NCI-H446 (cell line): ENCODE data around the gene ARFRP1.

Experiments
- DNase-seq, 2 experiments: peaks; one replicate each; lab custom pipeline; 2025; lab: John Stamatoyannopoulos, UW

ARFRP1 gene, protein sequence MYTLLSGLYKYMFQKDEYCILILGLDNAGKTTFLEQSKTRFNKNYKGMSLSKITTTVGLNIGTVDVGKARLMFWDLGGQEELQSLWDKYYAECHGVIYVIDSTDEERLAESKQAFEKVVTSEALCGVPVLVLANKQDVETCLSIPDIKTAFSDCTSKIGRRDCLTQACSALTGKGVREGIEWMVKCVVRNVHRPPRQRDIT

DNA sequence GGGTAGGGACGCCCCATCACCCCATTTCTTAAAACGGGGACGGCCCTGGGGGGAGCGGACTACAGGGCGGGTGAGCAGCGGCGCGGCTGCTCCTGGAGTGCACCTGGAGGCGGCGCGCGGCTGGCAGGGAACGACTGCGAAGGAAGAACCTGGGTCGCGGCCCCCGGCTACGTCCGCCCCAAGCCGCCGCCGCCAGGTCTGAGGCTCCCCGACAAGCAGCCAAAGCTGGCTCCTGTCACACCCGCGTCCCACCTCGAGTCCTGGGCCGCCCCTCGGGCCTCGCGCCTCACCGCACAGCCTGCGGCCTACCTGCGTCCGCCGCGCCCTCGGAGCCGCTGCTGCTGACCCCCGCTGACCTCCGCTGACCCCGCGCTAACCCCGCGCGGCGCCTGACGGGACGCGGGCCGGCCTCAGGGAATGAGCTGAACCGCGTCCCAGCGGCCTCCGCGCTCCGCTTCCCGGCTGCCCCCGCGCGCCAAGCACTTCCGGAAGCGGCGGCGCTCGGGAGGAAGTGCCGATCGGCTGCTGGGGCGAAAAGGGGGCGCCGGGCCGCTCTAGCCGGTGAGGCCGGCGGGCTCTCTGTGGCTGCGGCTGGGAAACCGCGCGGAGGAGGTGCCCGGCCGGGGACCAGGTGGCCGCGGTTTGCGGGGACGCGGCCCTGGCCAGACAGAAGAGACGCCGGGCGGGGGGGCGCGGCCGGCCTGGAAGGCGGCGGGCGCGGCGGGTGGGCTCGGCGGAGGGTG is at the start of gene ARFRP1, which contains the start of gene ZGPAT:
TSS of gene ARFRP1 (minus strand) at position 419 of the 743 bp plus-strand sequence. CDS start 885 bp downstream, outside the sequence.
TSS of gene ZGPAT (plus strand) at position 482 of the 743 bp plus-strand sequence. CDS start 542 bp downstream, outside the sequence.
- peak; percentile 30 to 76 for DNase-seq

- no peak for DNase-seq
Observed at GRCh38 chr20:63756648-63756991, 48.8 kb upstream of the ARFRP1 start.

DNA sequence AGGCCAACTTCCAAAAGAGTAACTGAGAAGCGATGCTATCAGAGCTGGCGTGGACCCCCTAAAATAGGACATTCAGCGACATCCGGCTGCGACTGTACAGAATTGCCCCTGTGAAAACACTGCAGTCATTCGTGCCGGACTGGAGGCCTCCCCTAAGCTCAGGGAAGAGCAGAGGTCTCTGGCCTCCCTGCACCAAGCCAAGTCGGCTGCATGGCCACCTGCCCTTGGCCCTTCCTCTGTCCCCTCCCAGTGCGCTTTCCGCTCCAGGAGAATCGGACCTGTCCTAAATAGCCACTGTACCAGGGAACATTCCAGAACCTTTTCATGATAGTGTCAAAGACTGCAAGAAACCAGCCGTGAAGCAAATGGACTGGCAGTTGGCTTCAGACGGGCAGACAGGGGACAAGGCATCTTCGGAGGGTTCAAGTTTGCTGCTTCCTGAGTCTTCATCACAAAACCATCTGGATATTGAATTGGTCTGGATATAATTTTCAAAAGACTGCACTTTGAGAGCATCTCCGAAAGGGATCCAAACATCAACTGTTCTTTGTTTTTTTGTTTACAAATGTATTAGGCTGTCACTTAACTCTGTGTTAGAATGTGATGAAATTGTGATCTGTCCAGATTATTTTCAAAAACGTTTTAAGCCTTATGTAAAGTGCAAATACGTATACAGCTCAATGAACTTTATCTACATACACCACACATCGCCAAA is 48.3 kb upstream of the ARFRP1 start:
- DNase-seq, result no peak

DNA sequence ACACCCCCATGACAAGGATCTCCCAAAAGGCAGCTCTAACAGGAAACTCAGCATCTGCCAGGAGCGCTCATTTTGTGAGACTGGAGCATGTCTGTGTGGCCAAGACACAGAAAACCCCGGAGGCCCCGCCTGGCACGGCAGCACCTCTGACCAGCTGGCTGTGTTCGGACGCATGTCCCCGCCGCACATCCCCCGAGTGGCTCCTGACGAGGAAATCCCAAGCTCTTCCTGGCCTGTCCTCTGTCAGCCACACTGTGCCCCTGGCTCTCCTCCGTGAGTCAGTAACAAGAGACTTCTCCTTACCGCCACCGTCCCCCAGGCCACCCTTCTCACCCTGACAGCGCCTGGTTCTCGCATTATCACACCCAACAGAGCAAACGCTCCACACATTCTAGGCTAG is 46.2 kb upstream of the ARFRP1 start:
- DNase-seq, result no peak

- no peak for DNase-seq
Observed at GRCh38 chr20:63753381-63753780, 45.6 kb upstream of the ARFRP1 start.

GRCh38 chr20:63752411-63753101 is 44.8 kb upstream of the ARFRP1 start:
- DNase-seq, result no peak

GRCh38 chr20:63751471-63752271 is 43.9 kb upstream of the ARFRP1 start:
- no peak for DNase-seq

- DNase-seq, result no peak
Observed at GRCh38 chr20:63750807-63751470, 43.2 kb upstream of the ARFRP1 start.

GRCh38 chr20:63749597-63750508 is 42.1 kb upstream of the ARFRP1 start:
- DNase-seq, result no peak

GRCh38 chr20:63748934-63749270 is 41.1 kb upstream of the ARFRP1 start:
- DNase-seq, result no peak

DNA sequence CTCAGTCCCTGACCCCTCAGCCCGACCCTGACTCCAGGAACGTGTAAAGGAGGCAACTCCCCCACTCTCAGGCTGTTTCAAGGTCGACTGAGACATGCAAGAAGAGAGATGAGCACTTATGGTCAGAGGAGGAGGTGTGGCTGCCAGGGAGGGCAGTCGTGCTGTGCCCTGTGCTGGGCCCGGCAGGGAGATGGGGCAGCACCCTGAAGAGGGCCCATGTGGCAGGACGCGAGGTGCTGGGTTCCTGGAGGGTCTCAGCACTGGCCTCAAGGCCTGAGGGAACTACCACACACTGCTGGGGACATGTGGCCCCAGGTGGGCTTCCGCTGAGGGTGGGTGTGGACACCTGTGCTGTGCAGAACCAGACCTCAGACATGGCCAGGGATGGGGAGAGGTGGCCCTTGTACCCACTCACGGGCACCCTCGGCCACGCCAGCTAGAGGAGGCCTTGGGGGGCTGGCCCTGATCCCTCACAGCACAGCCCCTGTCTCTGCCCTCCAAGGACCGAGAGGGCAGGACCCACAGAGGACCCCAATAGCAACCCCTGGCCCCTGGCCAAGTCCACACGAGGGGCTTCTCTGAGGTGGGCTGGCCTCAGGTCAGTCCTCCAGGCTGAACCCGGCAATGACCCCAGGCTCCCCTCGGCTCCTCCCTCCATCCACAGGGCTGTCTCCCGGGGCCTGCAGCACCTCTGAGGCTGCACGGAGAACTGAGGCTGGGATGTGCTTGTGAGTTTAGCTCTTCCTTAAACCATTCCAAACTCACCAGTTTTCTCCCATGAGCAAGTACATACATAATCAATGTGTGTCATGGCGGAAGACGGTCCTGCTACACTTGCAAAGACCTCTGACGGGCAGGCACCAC is 40.5 kb upstream of the ARFRP1 start:
- no peak for DNase-seq

- no peak for DNase-seq
Observed at GRCh38 chr20:63747622-63748069, 39.9 kb upstream of the ARFRP1 start.

- no peak for DNase-seq
Observed at GRCh38 chr20:63746751-63747315, 39.1 kb upstream of the ARFRP1 start.

DNA sequence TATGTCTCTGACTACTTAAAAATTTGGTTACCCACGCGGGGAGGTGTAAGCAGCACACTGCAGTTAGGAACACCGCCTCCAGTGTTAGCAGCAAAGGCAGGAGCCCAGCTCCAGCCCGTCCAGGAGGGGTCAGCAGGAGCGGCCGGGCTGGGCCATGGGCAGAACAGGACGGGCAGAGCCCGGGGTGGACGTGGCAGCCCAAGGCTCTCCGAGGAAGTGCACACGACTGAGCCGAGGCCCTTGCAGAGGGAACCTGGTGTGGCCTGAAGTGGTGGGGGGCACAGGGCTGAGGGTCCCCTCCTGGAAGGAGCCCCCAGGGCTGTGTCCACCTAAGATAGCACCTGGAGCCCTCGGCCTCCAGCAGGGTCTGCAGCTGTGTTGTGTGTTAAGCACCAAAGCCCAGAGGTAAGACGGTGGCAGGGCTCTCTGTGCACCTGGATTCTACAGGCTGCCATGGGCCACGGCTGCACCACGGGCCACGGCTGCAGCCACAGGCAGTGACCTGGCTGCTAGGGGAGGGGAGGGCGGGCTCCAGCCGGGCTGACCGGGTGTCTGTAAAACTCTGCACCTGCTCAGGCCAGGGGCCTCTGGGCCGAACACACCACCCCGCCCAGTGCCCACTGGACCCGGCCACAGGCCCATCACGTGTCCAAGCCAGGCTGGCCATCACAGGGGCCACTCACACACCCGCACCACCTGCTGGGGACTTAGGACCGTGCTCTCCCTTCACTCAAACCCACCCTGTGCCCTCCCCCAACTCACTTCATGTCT is 38.4 kb upstream of the ARFRP1 start:
- no peak for DNase-seq

DNA sequence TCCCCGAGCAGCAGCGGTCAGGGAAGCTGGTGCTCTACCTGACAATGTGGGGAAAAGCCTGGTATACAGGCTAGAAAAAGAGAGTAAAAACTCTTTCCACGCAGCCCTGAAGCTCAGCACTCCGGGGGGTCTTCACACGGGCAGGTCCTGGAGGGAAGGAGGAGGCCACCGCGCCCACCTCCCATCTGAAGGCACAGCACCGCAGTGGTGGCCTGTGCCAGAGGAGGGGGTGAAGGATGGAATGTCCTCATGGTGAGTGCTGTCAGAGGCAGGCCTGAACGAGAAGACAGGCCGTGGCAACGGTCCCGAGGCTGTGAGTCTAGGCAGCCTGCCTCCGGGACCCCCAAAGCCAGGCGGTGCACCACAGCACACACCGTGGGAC is 37.6 kb upstream of the ARFRP1 start:
- DNase-seq, result no peak

DNA sequence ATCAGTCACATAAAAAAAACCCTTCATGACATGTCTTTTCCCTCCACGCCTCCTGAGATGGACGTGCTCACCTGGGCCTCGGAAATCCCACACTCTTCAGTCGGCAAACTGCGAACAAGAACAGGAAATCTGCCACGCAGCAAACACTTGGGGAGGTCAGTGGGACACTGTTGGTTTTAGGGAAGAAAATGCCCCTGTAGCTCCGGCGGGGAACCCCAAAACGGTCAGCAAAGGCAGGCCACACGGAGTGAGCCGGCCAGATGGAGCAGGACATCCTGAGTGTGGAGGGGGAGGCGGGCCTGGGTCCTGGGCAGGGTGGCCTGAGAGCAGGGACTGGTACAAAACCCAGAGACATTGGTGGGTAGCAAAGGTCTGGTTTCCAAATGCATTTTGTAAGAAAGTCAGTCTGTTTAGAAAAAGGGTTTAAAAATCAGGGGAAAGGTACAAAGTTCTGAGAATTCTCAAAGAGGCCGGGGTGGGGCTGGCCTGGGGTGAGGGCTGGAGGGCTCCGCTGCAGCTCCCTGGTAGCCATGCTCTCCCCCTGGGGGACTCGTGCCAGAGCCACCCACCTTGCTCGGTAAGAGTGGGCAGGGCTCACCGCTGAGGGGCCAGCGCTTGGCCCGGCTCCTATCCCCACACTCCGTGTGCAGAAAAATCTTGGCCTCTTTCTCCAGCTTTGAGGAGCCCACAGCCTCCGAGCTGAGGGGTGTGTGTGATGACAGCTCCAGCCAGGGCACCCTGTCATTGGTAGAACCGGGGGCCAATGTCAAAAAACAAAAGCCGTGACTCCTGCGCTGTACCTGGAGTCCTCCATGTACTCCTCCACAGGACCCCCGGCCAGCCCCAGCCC is 37.0 kb upstream of the ARFRP1 start:
- no peak for DNase-seq

- DNase-seq, result no peak
Observed at GRCh38 chr20:63744158-63744557, 36.4 kb upstream of the ARFRP1 start.
